GM12878 (cell line): ENCODE data around the gene PDSS1. TPM values are rescaled to one million over a fixed set of nuclear protein-coding genes. Genes with fewer than 3 reads are reported as not detected.

ENCODE experiments used
- ATAC-seq: fragments of 200-7000 bp; cut with Tn5 transposase; 3 replicates; pipeline ENCODE4 v1.9.1; 2020; ENCODE audit warnings: mild to moderate bottlenecking, moderate library complexity
- BruUV-seq: library from RNA; stranded (reverse); fragments of 400-500 nt; replicated peaks from 2 replicates; lab custom pipeline; 2021; lab: Mats Ljungman, UMichigan
- CTCF ChIA-PET: fragments of 300-600 bp; sonication (Branson Sonifier 250); formaldehyde crosslinking; extraction: SDS; loops from one replicate; lab custom pipeline; 2021; ENCODE audit warnings: inconsistent platforms; lab: Yijun Ruan, JAX
- POLR2A ChIA-PET: fragments of 350-600 bp; formaldehyde crosslinking; extraction: SDS; loops from one replicate; lab custom pipeline; 2021; ENCODE audit warnings: inconsistent platforms; lab: Charles Lee
- RAD21 ChIA-PET: fragments of 300-600 bp; sonication (Branson Sonifier 250); formaldehyde crosslinking; loops from one replicate; lab custom pipeline; 2023; ENCODE audit warnings: antibody characterized with exemption; ENCODE audit not compliant: unreplicated experiment; lab: Charles Lee
- SMC1A ChIA-PET: fragments of 300-600 bp; sonication (Branson Sonifier 250); formaldehyde crosslinking; loops from one replicate; lab custom pipeline; 2023; ENCODE audit not compliant: unreplicated experiment, uncharacterized antibody; lab: Charles Lee
- DNase-seq: peaks from one replicate; pipeline ENCODE4 v3.0.0-alpha.2; 2011; ENCODE audit warnings: low read depth, low spot score
- FAIRE-seq: peaks from 3 replicates; lab custom pipeline; 2011; peaks lifted over from hg19 to GRCh38; lab: Jason Lieb, UNC
- H2AFZ ChIP-seq: 2 replicates; pipeline ENCODE4 v1.6.0; 2011; ENCODE audit warnings: low read depth, low read length, control low read depth; ENCODE audit not compliant: control insufficient read depth
- H3K27ac ChIP-seq: 2 replicates; pipeline ENCODE4 v1.5.1; 2011; ENCODE audit warnings: control low read depth; ENCODE audit not compliant: control insufficient read depth, insufficient read depth
- H3K27me3 ChIP-seq, 2 experiments: replicated peaks in 1 of 2; 2 replicates each; pipeline versions ENCODE4 v1.6.0 to v1.6.1; 2011; ENCODE audit warnings: low read length in 1 of 2; ENCODE audit not compliant: control insufficient read depth in 2 of 2, insufficient read depth in 2 of 2
- H3K36me3 ChIP-seq, 2 experiments: 2 replicates each; pipeline ENCODE4 v1.5.1; 2011; ENCODE audit warnings: low read length in 1 of 2; ENCODE audit not compliant: control insufficient read depth in 2 of 2, insufficient read depth in 2 of 2
- H3K4me1 ChIP-seq: 2 replicates; pipeline ENCODE4 v1.6.1; 2011; ENCODE audit warnings: mild to moderate bottlenecking, low read length, moderate library complexity, mixed read lengths; ENCODE audit not compliant: control insufficient read depth, insufficient read depth
- H3K4me2 ChIP-seq: 2 replicates; pipeline ENCODE4 v1.6.0; 2011; ENCODE audit warnings: control low read depth; ENCODE audit not compliant: control insufficient read depth, insufficient read depth
- H3K4me3 ChIP-seq: fragments of 200-600 bp; sonication (generic); 2 replicates; pipeline ENCODE4 v1.5.1; 2016
- H3K79me2 ChIP-seq: 2 replicates; pipeline ENCODE4 v1.6.0; 2011; ENCODE audit warnings: low read length; ENCODE audit not compliant: control insufficient read depth, insufficient read depth
- H3K9ac ChIP-seq: 2 replicates; pipeline ENCODE4 v1.8.0; 2011; ENCODE audit warnings: low read length, control low read depth, mixed read lengths; ENCODE audit not compliant: control insufficient read depth, insufficient read depth
- H3K9me3 ChIP-seq: replicated peaks from 3 replicates; pipeline ENCODE4 v1.5.1; 2011; ENCODE audit warnings: mild to moderate bottlenecking, low read length; ENCODE audit not compliant: control insufficient read depth, insufficient read depth
- H4K20me1 ChIP-seq: 2 replicates; pipeline ENCODE4 v1.6.0; 2011; ENCODE audit not compliant: control insufficient read depth, insufficient read depth
- CHD4 ChIP-seq: fragments of 200-600 bp; sonication (generic); IDR thresholded peaks from 2 replicates; pipeline ENCODE4 v1.6.1; 2016; ENCODE audit warnings: mild to moderate bottlenecking
- E2F8 ChIP-seq: fragments of 450-650 bp; IDR thresholded peaks from 2 replicates; pipeline ENCODE4 v1.6.1; 2018; ENCODE audit warnings: mild to moderate bottlenecking, low read depth, moderate library complexity; ENCODE audit not compliant: partially characterized antibody
- NFYA ChIP-seq: IDR thresholded peaks from 2 replicates; pipeline ENCODE4 v1.6.1; 2011; ENCODE audit warnings: low read depth, mild to moderate bottlenecking, low read length, improper control_type of control experiment, borderline replicate concordance
- TAF1 ChIP-seq: IDR thresholded peaks from 2 replicates; pipeline ENCODE4 v1.6.1; 2011; ENCODE audit warnings: mild to moderate bottlenecking, low read depth, low read length, borderline replicate concordance
- WGBS: methylation state at CpG from one replicate; pipeline ENCODE4 v1.1.6; 2016; ENCODE audit warnings: low lambda C conversion rate; ENCODE audit not compliant: insufficient replicate concordance, insufficient coverage; ENCODE audit errors: missing lambda C conversion rate; 5-methylcytosine and 5-hydroxymethylcytosine counted together
- in situ Hi-C: fragments of 300-500 bp; cut with MboI; formaldehyde crosslinking; loops from 9 replicates; pipeline ENCODE4 v1.14.3; 2018; ENCODE audit warnings: mixed read lengths
- intact Hi-C: fragments of 100-400 bp; cut with micrococcal nuclease; formaldehyde crosslinking; loops from one replicate; pipeline ENCODE4 v1.14.2; 2022; ENCODE audit not compliant: unreplicated experiment
- polyA plus RNA-seq, 11 experiments: library from polyadenylated mRNA; depleted of rRNA in 4 of 11; unstranded in 6 of 11; stranded (reverse) in 5 of 11; fragments of >200 nt; fragmentation: Nextera tagmentation in 4 of 11; fragmentation: Illumina TruSeq in 1 of 11; extraction: Ambion mirVana in 4 of 11; extraction: Trizol in 1 of 11; gene quantifications; 1 replicate in 1 of 11; 2 replicates in 10 of 11; pipeline versions ENCODE4 v1.2.1 to v1.2.3, GENCODE V29; 2011 to 2016; ENCODE audit warnings: inconsistent platforms in 2 of 11, missing spikeins in 2 of 11, low read depth in 1 of 11
- total RNA-seq, 4 experiments: library from RNA; depleted of rRNA in 3 of 4; stranded (reverse); fragments of >200 nt in 3 of 4; fragmentation: Illumina TruSeq in 1 of 4; extraction: Trizol in 1 of 4; gene quantifications; 2 replicates each; pipeline versions ENCODE4 v1.2.1 to v1.2.3, GENCODE V29; 2013 to 2021

Gene PDSS1
- total and polyA plus RNA-seq, 10 of the 15 experiments (the other 5 are each of a cell fraction or from before 2014, with no cell fraction given) = 12.2 to 48.2 (median 35.9) TPM

- 70% methylated on average over 5 of the region's 5 CpGs for WGBS
- H3K27ac ChIP-seq = no peak overlapping the region
- ATAC-seq = no peak
- in situ Hi-C loops (loop anchor here (10.0 kb wide), 1 partner anchor 109 kb away; no protein-coding TSS in a partner anchor), intact Hi-C loops (no loop called here)
- DNase-seq = no peak
- CTCF ChIA-PET = interaction anchor here (1.1 to 1.5 kb wide), 3 partner anchors 20 to 60 kb away, joined by 3 to 7 read pairs (median 4); no protein-coding TSS in a partner anchor
- peaks cover 23% of the 10 kb centered on the region for H3K4me1 ChIP-seq
- FAIRE-seq = no peak
- RAD21 ChIA-PET = interaction anchor here (0.8 to 1.4 kb wide), 3 partner anchors 9 to 94 kb away, joined by 3 to 4 read pairs (median 3); no protein-coding TSS in a partner anchor
- TF ChIP-seq NFYA = no peak
- TF ChIP-seq E2F8 = no peak
- no peak for TF ChIP-seq CHD4
- no peak for TF ChIP-seq TAF1
- peaks cover 3% of the 10 kb centered on the region for H3K79me2 ChIP-seq
- no peak overlapping the region for H2AFZ ChIP-seq
- H3K27me3 ChIP-seq = no peaks in the 10 kb centered on the region
- SMC1A ChIA-PET = interaction anchor here (0.6 to 1.9 kb wide), 7 partner anchors 9 to 491 kb away, joined by 3 to 8 read pairs (median 4); no protein-coding TSS in a partner anchor
- no peaks in the 10 kb centered on the region for H3K9me3 ChIP-seq
- POLR2A ChIA-PET = interaction anchor here (1.0 kb wide), 1 partner anchor 15 kb away, joined by 3 read pairs; no protein-coding TSS in a partner anchor
- H3K4me3 ChIP-seq = no peak overlapping the region
- BruUV-seq = no TSS peak
- H3K9ac ChIP-seq = no peak overlapping the region
- H3K36me3 ChIP-seq = peaks cover 5 to 30% of the 10 kb centered on the region in 2 experiments
- H4K20me1 ChIP-seq = no peaks in the 10 kb centered on the region
- H3K4me2 ChIP-seq = no peak overlapping the region
Measured at GRCh38 chr10:26746061-26746460, 48.6 kb downstream of the PDSS1 start.
